Activated CD4-positive, alpha-beta T cell treated with anti-CD3 and anti-CD28 coated beads, Interleukin-2, amount 50 U/mL, for 4 hours (primary cell): Measurements from ENCODE around the gene HAGHL.

Source experiments
- DNase-seq, 2 experiments: peaks; one replicate each; pipeline ENCODE4 v3.0.0-alpha.2; 2020

Gene HAGHL

DNA sequence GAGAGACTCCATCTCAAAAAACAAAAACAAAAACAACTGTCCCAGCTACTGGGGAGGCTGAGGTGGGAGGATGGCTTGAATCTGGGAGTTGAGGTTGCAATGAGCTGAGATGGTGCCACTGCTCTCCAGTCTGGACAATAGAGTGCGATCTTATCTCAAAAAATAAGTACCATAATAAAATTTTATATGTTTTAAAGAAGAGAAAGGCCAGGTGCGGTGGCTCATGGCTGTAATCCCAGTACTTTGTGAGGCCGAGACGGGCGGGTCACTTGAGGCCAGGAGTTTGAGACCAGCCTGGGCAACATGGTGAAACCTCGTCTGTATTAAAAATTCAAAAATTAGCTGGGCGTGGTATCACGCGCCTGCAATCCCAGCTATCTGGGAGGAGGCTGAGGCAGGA lies 49.9 kb downstream of the HAGHL start:
- no peak for DNase-seq

DNA sequence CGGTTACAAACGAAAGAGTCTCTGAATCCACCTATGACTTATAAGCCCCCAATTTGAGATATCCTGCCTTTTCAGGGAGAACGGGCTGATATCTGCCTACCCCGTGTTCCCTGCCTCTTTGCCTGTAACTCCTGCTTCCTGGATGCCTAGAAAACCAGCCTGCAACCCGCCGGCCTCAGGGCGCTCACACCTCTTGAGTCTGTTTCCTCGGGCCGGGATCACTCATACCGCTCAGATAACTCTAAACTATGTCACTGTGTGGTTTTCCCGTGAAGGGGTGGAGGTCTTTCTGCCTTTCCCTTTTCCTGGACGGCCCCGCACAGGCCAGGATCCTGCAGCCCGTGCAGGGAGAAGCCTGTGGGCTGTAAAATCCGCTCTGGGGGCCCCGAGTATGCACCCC lies 50.9 kb downstream of the HAGHL start:
- no peak for DNase-seq

DNA sequence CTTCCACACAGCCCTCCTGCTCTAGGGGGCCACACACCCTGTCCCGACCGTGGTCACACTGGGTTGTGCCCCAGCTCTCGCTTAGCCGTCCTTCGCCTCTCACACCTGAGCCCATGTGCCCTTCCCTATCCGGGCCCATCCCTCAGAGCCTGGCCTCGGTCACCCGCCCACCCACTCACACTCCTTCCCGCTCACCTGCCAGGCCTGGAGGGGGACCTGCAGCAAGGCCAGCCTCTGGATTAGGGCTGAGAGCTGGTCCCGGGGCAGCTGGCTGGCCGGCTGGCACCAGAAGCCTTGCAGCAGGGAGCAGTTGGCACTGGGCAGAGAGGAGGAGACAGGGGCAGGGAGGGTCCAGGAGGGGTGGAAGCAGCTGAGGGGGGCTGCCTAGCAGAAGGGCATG lies 51.5 kb downstream of the HAGHL start:
- no peak for DNase-seq

DNA sequence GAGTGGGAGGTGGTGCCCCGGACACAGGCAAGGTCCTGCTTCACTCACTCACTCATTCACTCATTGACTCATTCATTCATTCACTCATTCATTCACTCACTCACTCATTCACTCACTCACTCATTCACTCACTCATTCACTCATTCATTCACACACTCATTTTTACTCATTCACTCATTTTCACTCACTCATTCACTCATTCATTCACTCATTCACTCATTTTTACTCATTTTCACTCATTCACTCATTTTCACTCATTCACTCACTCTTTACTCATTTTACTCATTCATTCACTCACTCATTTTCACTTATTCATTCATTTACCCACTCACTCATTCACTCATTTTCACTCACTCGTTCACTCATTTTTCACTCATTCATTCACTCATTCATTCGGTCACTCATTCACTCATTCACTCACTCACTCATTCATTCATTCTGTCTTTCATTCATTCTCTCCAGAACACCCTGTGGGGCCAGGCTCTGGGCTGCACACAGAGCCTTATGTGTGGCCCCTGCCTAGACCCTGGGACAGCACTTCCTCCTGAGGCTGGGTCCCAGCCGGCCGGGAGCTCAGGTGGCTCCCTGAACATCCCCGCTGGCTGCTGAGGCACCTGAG lies 52.1 kb downstream of the HAGHL start:
- DNase-seq = no peak
